Amniotic stem cell (primary cell): ENCODE results near the gene ADD3.
"Not testable (repeated sequence)": the region's sequence is repeated elsewhere in the genome, so short reads cannot be mapped to it uniquely, and the experiment has no call there.

Source experiments
- DNase-seq: peaks from one replicate; lab custom pipeline; 2025; lab: John Stamatoyannopoulos, UW

Gene ADD3

DNA sequence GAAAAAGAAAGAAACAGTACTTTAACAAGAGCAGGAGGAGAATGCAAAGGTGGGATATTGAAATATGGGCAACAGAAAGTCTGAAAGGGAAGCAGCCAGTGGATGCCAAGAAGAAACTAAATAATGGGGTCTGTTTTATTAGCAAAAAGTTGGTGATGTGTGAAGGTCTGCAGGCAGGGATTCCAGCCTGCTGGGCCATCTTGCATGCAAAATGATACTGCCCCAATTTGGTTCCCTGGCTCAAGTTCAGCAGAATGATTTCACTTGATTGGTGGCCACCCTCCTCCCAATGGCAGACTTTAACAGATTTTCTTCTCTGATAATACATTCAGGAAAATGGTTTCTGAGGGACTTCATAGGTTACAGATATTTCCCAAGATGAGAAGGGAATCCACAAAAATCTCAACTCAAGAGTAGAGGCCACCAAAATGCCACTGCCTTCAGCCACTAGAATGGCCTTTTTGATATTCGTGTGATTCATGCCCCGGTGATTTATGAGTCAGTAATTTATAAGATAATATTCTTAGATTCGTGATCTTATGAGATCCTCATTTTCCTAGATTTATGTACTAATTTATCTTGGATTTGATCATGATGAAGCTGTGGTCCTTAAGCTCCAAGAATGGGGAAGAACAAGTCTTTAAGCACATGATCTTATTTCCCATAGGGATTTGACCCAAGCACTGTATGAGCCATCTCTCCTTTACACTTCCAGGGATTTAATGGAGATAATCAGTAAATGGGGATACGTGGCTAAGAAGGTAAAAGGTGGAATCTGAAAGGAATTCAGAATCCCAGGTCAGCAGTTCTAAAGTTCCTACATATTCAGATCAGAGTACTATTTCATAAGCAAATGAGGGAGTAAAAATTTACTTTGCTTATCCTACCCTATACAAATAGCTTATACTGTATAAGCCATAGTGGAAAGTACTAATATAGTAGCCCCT is 32.3 kb upstream of the ADD3 start:
- no peak for DNase-seq

DNA sequence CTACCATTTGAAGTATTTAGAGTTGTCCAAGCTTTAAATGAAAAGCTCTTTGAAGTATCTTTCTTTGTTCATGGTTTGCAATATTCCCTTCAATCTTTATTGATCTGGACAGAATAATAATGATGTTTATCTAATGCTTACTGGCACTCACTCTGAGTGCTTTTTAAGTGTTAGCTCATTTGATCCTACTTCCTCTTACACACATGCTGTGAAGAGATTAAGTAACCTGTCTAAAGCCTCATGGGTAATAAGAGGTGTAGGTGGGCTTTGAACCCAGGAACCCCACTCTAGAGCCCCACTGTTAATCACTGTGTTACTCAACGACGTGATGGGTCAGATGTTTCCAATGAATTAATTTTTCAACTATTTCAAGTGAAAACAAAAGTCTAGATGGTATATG is 31.1 kb upstream of the ADD3 start:
- DNase-seq, result no peak

DNA sequence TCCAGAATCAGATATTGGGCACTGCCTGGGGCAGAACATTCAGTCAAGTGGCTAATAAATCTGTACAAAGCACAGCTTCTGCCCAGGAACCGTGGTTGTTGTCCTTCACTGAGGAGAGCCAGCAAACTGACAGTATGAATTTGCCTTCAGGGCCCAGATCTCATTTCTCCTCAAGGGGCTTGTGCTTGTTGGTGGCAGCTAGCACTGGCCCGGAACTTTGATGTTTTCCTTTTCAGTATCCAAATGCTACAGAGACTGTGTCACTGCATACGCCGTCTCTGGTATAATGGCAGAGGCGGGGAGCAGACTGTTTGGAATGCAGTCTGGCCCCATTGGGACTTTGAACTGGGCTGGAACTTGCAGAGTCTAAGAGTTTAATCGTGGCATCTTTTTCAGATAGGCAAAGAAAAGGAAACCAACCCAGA is 30.4 kb upstream of the ADD3 start:
- DNase-seq, result no peak

DNA sequence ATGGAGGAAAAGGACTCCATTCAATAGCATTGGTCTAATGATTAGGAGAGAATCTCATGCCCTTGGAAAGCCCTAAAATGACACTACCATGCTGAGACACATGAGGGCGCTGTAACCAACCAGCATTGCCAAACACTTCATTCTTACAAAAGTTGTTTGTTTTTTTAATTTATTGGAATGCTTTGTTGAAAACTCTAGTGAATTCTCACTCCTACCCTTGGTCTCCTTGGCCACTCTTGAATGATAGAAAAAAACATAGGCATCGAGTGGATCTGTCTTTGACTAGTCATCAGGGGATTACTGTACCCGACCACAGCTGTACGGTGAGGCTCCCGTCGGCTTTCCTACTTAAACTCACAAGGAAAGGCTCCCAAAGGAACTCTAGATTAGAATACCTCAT is 29.3 kb upstream of the ADD3 start:
- DNase-seq, result no peak

DNA sequence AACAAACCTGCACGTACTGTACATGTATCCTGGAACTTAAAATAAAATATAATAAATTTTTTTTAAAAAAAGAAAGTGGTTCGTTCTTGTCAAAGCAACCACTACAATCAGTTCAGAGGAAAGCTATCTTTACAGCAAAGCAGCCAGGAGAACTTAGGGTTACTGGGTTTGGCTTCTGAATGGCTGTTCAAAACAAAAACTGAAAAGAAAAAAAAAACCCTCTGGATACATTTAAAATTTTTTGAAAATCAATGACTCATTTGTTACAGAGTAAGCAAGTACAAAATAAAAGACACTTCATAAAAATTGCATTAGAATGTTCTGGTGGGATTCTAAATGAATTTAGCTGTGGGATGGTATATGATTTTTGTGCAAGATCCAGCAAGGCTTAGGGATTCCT is 28.6 kb upstream of the ADD3 start:
- no peak for DNase-seq

DNA sequence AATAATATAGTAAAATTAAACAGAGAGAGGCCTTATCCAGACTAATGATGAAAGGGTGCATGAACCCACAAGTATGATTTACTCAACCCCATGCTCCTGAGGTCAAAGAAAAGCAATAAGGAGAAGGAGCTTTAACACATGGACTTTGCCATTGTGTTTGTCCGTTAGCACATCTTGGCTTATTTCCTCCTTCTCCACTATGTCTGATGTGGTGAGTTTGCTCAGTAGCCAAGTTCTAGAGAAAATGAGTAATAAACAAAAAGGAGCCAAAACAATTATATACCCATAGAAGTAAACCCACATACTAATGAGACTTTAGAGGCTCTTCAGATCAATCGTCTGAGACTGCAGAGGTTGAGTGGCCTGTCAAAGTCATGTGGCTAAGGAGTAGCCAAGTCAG is 26.1 kb upstream of the ADD3 start:
- no peak for DNase-seq

DNA sequence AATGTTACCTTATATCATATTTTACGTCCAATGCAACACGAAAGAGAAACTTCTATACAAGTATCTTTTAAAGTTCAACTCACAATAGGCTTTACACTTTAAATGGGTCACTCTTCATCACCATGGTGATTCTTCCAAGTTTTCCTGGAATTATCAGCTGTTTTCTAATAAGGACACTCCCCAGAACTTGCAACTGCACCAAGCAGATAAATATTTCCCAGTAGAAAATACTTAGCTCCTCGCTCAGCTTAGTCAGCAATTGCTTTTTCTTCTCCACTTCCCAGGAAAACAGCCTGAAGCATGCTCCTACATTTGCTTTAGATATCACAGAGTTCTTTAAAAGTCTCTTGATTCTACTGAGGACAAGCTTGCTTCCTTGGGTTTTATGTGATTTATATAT is 25.7 kb upstream of the ADD3 start:
- no peak for DNase-seq

DNA sequence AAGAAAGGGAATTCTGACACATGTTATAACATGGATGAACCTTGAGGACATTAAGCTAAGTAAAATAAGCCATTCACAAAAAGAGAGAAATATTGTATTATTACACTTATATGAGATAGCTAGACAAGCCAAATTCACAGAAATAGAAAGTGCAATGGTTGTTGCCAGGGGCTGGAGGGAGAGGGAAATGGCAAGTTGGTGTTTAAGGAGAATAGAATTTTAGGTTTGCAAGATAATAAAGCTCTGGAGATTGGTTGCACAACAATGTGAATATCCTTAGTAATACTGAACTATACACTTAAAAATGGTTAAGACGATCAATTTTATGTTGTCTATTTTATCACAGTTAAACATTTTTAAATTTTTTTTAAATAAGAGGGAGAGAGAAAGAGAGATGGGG is 25.0 kb upstream of the ADD3 start:
- no peak for DNase-seq

DNA sequence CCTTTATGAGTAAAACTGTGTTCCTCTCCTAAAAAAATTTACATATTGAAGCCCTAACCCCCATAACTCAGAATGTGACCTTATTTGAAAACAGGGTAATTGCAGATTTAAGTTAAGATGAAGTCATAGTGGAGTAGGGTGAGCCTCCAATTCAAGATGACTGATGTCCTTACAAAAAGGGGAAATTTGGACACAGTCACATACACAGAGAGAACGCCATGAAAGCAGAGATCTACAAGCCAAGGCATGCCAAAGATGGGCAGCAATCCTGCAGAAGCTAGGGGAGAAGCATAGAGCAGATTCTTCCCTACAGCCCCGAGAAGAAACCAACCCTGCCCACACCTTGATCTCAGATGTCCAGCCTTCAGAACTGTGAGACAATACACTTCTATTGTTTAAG is 23.8 kb upstream of the ADD3 start:
- no peak for DNase-seq

DNA sequence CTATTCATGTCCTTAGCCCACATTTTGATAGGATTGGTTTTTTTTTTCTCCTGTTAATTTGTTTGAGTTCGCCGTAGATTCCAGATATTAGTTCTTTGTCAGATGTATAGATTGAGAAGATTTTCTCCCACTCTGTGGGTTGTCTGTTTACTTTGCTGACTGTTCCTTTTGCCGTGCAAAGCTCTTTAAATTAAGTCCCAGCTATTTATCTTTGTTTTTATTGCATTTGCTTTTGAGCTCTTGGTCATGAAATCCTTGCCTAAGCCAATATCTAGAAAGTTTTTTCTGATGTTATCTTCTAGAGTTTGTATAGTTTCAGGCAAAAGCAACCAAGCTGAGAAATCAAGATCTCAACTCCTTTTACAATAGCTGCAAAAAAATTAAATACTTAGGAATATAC is 22.0 kb upstream of the ADD3 start:
- DNase-seq, result not testable (repeated sequence)

DNA sequence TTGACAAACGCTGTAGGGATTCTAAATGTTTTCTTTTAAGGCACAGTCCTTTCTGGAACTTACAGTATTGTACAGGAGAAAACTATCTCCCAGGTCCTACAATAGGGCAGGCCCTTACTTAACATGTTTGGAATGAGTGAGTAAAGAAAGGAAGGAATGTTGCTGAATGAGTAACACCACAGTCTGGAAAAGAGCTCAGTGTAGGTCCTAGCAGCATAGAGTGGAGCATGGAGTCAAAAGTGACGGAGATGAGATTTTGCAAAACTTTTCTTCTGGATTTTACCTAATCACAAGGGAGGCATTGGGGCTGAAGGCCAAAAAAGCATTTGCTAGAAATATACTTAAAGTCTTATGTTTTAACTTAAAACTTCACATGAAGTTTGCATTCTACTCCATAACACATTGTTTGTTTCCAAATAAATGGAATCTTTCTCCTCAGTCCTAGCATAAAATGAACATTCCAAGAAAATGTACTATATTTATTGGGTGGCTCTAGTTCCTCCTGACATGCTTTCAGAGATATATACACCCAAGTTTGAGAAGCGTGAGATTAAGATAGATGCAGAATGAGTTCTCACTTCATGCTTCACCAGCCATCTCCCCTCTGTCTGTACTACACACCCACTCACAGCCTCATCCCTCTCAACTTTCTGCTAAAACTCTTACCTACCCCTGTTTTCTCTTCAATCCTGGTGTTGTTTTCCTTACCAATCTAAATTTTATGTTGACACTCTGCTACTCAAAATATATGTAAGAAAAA is 20.2 kb upstream of the ADD3 start:
- DNase-seq, result no peak

DNA sequence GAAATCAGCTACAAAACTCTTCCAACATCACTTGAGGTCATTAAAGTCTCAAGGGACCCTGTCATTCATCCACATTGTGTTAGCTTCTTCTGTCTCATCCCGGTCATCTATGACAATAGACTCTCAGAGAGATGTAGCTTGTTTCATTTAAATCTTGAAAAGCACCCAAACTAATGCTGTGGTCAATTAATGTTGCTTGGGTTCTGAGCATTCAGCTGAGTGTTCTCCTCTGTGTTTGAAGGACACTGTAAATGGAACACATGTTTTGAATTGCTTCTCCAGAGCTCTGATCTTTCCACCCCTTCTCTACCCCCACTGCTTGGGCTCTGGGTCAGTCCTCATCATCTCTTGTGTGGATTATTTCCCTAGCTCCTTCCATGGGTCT is 19.6 kb upstream of the ADD3 start:
- DNase-seq, result no peak

DNA sequence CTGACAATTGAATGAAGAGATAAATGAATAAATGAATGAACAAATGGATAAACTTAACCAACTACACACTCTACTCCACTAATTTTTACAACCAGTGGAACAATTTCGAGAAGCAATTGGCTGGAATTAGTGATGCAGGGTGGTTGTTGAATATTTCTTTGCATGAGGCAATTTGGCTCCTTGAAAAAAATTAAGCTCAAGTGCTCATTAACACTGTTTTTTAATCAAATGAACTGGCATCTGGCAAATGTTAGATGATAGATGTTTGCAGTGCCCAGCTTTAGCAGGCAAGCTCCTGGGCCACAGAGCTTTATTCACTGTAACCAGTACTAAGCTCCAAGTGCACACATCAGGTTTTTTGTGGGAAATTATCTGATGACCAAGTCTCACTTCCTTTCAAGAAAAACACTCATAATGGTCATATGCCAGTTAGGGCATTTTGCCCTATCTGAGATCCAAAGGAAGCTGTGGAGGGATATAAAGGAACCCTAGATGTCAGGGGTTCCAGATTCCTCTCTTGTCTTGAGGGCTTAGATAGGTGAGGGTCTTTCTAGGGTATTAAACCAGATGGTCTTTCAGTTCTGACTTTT is 16.4 kb upstream of the ADD3 start:
- DNase-seq, result no peak

DNA sequence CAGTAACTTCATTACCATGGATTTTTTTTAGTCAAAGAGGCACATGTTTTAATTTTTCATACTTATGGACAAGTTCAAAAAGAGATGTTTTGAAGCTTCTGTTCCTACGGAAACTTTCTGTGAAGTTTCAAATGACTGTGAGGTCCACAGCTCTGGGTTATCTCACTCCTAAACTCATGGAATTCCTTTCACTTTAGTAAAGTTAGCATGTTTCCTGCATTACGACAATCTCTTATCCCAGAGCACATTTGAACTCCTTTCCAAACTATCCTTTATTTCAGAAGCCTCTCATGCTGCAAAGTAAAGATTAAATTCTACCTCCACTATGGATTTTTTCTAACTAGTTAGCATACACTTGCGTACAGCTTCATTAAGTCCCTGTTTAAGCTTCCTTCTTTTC is 15.3 kb upstream of the ADD3 start:
- DNase-seq, result peak; percentile 51

DNA sequence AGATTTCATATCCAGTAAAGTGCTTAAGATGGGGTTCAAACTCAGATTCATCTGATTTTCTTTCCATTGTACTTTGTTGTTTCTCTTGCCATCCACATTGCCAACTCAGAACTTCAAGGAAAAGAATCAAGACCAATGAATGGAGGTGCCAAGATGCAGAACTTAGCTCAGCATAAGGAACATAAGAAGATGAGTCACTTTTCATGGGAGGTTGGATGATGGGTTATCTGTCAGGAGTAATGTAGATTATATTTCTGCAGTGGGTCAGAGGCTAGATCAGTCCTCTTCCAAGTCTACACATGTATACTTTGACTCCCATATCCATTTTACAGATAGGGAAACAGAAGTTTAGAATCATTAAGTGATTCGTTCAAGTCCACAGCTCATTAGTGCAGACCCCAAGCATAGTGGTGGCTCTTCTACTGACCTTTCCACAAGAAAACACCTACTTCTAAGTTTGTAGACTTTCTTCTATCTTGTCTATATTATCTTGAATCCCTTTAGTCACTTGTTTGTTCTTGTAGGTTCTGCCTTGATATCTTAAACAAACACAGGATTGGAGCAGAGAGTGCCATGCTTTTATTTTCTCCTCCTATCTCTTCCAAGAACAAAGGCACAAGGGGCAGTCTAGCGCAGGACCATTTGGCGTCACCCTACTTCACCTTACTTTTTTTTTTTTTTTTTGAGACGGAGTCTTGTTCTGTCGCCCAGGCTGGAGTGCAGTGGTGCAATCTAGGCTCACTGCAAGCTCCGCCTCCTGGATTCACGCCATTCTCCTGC is 14.0 kb upstream of the ADD3 start:
- DNase-seq, result no peak

DNA sequence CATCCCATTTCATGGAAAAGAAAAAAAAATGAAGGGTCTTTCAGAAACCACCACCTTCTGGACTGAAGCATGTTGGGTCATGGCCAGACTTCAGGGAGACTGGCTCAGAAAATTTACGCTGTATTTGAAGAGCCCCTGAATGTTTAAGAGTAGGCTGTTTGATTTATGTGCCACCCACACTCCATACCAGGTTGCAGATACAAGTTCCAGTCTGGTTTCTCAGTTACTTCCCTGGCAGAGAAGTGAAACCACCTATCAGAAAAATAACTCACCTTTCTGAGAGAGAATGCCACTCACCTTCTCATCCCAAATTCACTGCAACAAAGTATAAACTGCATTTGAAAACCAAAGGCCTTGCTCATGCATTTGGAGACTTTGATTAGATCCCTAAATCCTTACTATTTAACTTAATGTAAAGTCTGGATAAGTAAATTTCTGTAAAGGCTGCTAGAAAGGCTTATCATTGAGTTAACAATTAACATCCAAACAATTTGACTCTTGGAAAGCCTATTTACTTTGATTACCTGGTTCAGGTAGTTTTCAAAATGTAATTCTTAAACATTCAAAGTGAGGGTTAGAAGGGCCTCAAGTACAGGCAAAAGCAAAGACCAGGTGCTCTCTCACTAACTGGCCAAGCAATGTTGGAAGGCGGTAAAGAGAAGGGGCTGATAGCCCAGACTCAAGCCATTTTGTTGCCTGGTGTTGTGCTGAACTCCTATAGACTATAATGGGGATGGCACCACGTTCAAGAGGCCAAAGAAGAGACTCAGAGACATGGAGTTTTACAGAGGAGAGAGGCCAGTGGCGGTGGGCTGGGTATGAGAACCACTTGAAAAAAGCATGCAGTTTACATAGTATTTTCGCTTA is 12.8 kb upstream of the ADD3 start:
- no peak for DNase-seq

DNA sequence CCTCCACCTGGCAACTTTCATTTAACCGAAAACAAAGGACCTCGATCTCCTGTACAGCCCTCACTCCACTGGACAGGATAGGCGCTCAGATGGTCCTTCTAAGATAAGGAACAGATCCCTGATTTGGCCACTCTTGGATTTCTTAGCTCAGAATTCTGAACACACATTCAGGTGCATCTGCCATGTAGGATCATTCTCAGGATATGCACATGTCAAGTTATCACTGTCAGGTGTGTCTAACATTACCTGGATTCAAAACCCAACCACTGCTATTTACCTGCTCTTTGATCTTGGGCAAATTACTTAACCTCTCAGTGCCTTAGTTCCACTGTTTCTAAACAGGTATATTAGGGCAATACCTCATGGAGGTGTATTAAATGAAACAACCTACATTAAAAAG is 12.2 kb upstream of the ADD3 start:
- no peak for DNase-seq

DNA sequence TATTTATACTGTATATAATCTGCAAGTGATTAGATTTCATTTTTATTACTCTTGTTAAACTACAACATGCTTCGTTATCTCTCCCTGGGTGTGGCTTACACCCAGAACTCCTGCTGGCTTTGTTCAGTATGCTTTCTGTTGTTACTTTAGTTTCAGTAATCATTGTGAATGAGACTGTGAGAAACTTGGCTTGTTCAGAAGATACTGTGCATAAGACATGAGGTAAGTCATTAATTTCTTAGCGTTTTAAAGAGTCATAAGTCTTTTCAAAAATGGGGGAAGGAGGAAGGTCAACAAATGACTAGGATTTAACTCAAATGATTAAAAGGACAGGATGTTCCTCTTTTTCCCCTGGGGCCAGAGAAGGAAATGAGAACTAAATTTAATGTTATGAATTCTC is 11.6 kb upstream of the ADD3 start:
- no peak for DNase-seq

DNA sequence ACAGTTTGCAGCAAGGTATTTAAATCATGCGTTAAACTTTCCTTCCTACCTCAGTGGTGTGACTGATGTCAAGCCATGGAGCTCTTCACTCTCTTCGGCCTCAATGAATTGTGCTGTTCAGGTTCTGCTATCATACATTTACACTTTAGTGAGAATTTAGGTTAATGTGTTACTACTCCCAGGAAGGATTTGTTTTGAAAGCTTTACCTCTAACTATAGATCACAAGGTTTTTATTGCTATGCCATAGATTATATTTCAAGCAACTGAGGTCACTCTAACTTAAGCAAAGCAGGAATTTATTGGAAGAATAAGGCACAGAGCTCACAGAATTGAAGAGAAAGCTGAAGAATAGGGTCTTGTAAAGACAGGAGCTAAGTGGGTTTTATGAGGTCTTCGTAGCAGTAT is 11.0 kb upstream of the ADD3 start:
- no peak for DNase-seq

DNA sequence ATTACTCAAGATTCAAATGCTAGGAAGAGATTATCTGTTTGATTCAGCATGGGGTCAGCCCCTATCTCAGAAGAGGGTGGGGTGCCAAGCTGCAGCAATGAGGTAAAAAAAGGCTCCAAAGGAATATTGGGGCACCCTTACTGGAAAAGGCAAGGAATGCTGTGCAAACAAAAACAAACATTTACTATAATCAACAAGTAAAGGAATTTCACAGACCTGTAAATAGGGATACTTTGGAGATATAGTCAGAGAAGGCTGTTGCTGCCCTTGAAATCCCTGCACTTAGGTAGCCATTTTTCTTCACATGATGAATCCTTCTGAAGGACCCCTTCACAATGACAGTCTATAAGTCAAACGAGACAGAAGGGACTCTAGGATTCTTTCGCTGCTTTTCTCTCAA is 10.6 kb upstream of the ADD3 start:
- no peak for DNase-seq

DNA sequence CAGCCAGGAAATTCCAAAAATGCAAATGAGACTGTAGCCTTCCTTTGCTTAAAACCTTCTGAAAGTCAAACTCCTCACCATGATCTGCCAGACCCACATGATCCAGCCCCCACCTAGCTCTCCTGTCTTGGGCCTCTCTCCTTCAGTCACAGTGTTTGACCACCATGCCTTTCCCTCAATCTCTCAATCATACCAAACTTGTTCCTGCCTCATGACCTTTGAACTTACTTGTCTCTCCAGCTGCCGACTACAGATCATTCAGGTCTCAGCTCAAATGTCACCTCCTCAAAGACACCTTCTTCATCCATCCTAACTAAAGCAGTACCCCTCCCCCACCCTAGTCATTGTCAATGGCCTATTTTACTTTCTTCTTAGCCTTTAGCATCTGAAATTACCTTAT is 9.3 kb upstream of the ADD3 start:
- no peak for DNase-seq
